BLaER1 (cell line): Measurements from ENCODE around the gene MAEA.

Experiments
- H3K27ac ChIP-seq: shearing (Covaris generic); formaldehyde crosslinking; 2 replicates; pipeline ENCODE4 v1.8.1; 2022
- H3K27me3 ChIP-seq: shearing (Covaris generic); formaldehyde crosslinking; 2 replicates; pipeline ENCODE4 v1.8.1; 2022
- H3K36me3 ChIP-seq: shearing (Covaris generic); formaldehyde crosslinking; 2 replicates; pipeline ENCODE4 v1.8.1; 2022
- H3K4me1 ChIP-seq: shearing (Covaris generic); formaldehyde crosslinking; 2 replicates; pipeline ENCODE4 v1.8.1; 2022
- H3K4me2 ChIP-seq: shearing (Covaris generic); formaldehyde crosslinking; 2 replicates; pipeline ENCODE4 v1.8.1; 2022
- H3K4me3 ChIP-seq: shearing (Covaris generic); formaldehyde crosslinking; 2 replicates; pipeline ENCODE4 v1.8.1; 2022
- H3K9ac ChIP-seq: shearing (Covaris generic); formaldehyde crosslinking; 2 replicates; pipeline ENCODE4 v1.8.1; 2022
- H3K9me3 ChIP-seq: shearing (Covaris generic); formaldehyde crosslinking; 2 replicates; pipeline ENCODE4 v1.8.1; 2022
- H4K20me1 ChIP-seq: shearing (Covaris generic); formaldehyde crosslinking; 2 replicates; pipeline ENCODE4 v1.8.1; 2022
- Cebpa-rat ChIP-seq: shearing (Covaris generic); IDR thresholded peaks from 2 replicates; pipeline ENCODE4 v1.8.1; 2022

MAEA gene

DNA sequence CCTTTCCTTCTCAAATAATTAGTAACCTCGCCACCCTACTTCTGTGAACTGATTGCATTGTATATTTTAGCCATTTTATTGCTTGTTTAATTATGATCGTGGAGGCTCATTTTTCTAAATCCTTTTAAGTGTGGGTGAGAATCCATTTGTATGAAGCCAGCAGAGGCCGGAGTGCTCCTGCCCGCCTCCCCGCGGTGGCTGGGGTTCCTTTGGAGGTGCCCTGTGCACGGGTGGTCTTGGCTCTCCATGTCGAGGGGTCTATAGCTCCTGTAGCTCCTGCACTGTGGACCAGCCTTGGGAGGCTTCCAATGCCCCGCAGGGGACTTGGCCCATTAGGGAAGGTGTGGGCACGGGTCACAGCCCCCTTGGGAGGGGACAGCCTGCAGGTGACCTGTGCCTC, 72.4 kb downstream of the MAEA start:
- Histone ChIP-seq H3K36me3 (no peaks in the 10 kb centered on the region), H3K27ac (no peak overlapping the region), H3K4me3 (no peak overlapping the region), H4K20me1 (0 out of 2 replicates have a peak, but pooled peaks cover 9% of the 10 kb centered on the region), H3K9ac (no peak overlapping the region), H3K4me2 (no peak overlapping the region), H3K27me3 (no peaks in the 10 kb centered on the region), H3K9me3 (no peaks in the 10 kb centered on the region), H3K4me1 (peaks cover 68% of the 10 kb centered on the region)
- no peak for TF ChIP-seq Cebpa-rat

DNA sequence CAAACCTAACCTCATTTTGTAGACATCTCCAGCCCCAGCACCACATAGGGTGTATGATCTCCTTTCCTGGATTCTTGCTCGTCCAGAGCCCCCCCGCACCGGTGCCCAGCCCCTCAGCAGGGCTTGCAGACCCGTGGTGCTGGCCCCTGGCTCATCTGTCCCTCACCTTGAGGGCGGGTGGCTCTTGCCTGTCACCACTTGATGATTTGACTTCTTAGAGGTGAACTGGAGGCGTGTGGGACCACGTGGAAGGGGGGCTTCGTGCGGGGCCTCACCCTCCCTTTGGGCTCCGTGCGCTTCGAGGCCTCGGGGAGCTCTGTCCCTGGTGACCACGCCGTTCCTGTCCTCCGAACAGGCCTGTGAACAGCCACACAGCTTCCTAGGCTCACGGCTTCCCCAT, 72.8 kb downstream of the MAEA start:
- Histone ChIP-seq H3K36me3 (no peaks in the 10 kb centered on the region), H3K9ac (no peak overlapping the region), H3K27ac (no peak overlapping the region), H3K27me3 (no peaks in the 10 kb centered on the region), H3K4me3 (no peak overlapping the region), H3K9me3 (no peaks in the 10 kb centered on the region), H3K4me2 (no peak overlapping the region), H4K20me1 (0 out of 2 replicates have a peak, but pooled peaks cover 9% of the 10 kb centered on the region), H3K4me1 (peaks cover 65% of the 10 kb centered on the region)
- TF ChIP-seq Cebpa-rat: no peak

DNA sequence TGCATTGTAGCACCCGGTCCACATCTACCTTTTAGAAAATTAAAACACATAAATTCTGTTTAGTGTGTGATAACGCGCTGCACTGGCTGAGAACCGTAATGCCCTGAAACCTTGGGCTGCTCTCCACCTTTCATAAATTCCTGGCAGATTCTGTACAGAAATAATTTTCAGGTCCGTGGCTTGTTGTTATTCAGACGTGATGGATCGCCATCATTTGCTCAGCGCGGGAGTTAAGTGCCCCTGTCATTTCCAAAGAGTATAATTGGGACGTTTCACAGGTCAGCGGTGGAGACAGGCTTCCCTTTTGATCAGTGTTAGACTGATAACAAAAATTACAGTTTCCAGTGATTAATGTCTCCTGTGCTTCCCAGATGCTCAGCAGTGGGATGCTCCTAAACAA, 73.8 kb downstream of the MAEA start:
- no peak for TF ChIP-seq Cebpa-rat
- Histone ChIP-seq H3K4me1 (peaks cover 55% of the 10 kb centered on the region), H3K27me3 (no peaks in the 10 kb centered on the region), H3K4me2 (no peak overlapping the region), H3K9ac (no peak overlapping the region), H3K9me3 (no peaks in the 10 kb centered on the region), H3K4me3 (no peak overlapping the region), H4K20me1 (0 out of 2 replicates have a peak, but pooled peaks cover 9% of the 10 kb centered on the region), H3K27ac (no peak overlapping the region), H3K36me3 (no peaks in the 10 kb centered on the region)

DNA sequence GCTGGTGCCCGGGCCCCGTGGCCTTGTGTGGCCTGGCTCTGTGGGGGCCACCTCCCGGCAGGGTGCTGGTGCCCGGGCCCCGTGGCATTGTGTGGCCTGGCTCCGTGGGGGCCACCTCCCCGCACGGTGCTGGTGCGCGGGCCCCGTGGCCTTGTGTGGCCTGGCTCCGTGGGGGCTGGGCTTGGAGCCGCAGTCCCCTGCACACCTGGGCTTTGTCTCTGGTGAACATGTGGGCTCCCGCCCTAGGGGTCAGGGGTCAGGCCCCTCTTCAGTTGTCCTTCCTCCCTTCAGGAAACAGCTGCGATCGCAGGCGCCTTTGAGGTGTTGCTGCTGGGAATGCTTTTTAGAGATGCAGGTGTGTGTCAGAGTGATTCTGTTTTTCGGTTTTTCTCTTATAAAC, 74.5 kb downstream of the MAEA start:
- Histone ChIP-seq H3K4me2 (no peak overlapping the region), H3K9ac (no peak overlapping the region), H4K20me1 (0 out of 2 replicates have a peak, but pooled peaks cover 9% of the 10 kb centered on the region), H3K4me1 (peaks cover 48% of the 10 kb centered on the region), H3K27me3 (no peaks in the 10 kb centered on the region), H3K9me3 (no peaks in the 10 kb centered on the region), H3K36me3 (no peaks in the 10 kb centered on the region), H3K27ac (no peak overlapping the region), H3K4me3 (no peak overlapping the region)
- no peak for TF ChIP-seq Cebpa-rat

DNA sequence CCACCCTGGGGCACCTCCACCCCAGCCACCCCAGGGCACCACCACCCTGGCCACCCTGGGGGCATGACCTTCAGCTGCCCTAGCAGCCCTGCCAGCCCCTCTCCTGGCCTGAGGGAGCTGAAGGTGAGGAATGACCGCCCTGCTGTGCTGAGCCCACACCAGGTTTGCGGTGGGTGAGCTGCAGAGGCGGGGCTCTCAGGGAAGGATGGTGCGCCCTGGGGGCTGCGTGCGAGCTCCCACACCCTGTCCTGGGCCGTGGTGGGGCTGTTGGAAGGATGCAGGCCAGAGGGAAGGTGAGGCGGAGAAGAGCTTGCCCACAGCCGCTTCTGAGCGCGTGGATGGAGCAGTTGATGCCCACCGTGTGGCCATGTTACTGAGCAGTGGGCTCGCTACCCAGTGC, 75.1 kb downstream of the MAEA start:
- Histone ChIP-seq H3K4me2 (peak overlapping the region; percentile 64; the same call in 1 of the 2 replicates), H4K20me1 (0 out of 2 replicates have a peak, but pooled peaks cover 8% of the 10 kb centered on the region), H3K4me1 (peaks cover 43% of the 10 kb centered on the region), H3K27ac (peak overlapping the region; percentile 18; the same call in 1 of the 2 replicates), H3K27me3 (no peaks in the 10 kb centered on the region), H3K4me3 (no peak overlapping the region), H3K9ac (no peak overlapping the region), H3K9me3 (no peaks in the 10 kb centered on the region), H3K36me3 (no peaks in the 10 kb centered on the region)
- TF ChIP-seq Cebpa-rat: no peak

DNA sequence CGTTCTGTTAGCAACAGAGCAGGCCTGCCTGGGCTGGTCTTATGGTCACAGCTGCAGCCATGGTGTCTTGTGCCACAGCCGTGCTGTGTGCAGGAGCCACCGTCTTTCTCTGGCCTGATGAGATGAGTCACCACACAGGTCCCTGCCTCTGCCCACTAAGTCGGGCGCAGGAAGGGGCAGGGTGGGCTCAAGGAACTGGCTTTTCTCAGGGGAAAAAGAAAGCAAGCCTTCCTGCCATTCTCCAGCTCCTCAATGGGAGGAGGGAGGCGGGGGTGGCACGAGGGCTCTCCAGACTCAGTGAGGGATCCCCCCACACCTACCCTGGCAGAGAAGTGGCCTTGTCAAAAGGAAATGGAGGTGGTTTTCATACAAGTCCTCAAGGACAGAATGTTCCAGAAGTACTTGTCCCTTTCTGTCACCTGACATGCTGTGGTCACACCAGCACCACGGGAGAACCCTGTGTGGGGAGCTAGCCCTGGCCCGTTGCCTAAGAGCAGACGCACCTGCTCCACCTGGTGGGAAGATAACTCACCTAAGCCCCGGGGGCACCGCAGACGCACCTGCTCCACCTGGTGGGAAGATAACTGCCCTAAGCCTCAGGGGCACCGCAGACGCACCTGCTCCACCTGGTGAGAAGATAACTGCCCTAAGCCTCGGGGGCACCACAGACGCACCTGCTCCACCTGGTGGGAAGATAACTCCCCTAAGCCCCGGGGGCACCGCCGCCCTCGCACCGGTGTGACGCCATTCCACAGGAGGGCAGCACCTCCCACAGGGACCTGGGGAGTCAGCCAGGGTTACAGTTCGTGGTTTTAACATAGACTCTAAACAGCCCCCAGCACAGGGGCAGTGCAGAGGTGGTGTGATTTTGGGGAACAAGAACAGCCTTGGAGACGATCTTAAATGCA, 75.8 kb downstream of the MAEA start:
- Histone ChIP-seq H3K4me1 (peaks cover 35% of the 10 kb centered on the region), H3K9ac (0 out of 2 replicates have a peak overlapping the region, but pooled peaks have one; percentile 34), H3K27ac (0 out of 2 replicates have a peak overlapping the region, but pooled peaks have one; percentile 30), H3K4me3 (no peak overlapping the region), H3K27me3 (no peaks in the 10 kb centered on the region), H3K9me3 (no peaks in the 10 kb centered on the region), H3K4me2 (peak overlapping the region; percentile 64), H4K20me1 (no peaks in the 10 kb centered on the region), H3K36me3 (no peaks in the 10 kb centered on the region)
- TF ChIP-seq Cebpa-rat: no peak

DNA sequence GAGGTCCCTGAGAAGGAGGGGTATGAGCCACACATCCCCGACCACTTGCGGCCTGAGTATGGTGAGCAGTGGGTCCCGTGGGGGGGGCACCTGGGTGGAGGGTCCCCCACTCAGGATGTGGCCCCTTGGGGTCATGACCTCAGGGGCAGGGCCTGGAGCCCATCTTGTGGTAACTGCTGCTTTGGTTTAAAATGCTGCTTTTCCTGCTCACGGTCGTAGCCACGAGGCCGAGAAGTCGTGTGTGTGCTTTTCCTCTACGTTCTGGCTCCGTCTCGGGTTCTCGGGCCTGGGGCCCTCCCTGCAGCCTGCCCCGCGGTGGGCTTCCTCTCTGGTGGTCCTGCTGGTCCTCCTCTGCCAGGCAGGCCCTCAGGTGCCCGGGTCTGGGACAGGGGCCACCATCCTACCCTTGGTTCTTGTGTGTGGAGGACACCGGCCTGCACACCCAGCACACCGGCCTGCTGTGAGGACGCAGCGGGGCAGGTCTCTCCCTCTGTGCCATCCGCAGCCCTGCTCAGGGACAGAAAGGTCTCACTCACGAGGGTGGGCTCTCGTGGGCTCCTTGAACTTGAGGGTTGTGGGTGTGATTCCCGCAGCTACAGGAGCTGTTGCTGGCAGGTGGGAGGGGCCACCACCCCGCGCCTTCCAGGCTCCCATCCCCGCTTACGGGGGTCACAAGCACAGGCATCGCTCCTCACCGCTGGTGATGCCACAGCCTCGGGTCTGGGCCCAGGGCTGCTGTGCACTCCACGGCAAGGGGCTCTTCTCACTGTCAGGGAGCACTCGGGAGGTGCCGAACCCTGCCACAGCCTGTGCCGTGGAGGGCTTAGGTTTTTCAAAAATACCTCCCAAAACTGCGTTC, 76.9 kb downstream of the MAEA start:
- Histone ChIP-seq H3K27me3 (no peaks in the 10 kb centered on the region), H3K9me3 (no peaks in the 10 kb centered on the region), H3K36me3 (no peaks in the 10 kb centered on the region), H3K4me1 (peaks cover 30% of the 10 kb centered on the region), H4K20me1 (no peaks in the 10 kb centered on the region), H3K9ac (0 out of 2 replicates have a peak overlapping the region, but pooled peaks have one; percentile 34), H3K27ac (peak overlapping the region; percentile 30; the same call in 1 of the 2 replicates), H3K4me2 (peak overlapping the region; percentile 64), H3K4me3 (no peak overlapping the region)
- no peak for TF ChIP-seq Cebpa-rat

DNA sequence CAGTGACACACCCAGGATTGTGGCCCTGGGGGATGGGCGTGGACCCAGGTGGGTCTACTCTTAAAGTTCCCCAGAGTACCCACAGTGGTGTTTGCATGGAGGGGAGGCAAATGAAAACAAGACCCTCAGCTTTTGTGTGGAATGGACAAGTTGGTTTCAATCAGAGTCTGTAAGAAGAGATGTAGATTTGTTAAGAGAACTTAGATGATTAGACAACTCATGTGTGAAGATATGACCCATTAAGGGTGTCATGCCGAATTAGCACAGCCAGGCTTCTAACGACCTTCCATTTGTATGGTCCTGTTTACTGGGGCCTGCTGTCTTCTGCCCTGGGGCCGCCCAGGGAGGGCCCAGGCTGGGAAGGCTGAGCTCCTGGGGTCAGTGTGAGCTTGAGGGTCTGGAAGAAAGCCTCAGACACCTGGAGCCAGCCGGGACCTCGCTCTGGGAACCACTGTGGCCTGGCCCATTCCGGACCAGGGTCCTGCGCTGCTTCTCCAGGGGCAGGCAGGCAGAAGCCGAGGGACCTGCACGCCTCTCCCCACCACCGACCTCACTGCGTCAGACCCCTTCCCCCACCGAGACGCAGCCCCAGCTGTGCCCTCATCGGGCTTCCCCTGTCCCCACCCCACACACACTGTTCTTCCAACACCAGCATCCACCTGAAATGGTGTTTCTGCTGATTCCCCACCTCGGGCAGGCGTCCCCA, 77.7 kb downstream of the MAEA start:
- no peak for TF ChIP-seq Cebpa-rat
- Histone ChIP-seq H3K27ac (0 out of 2 replicates have a peak overlapping the region, but pooled peaks have one; percentile 30), H4K20me1 (no peaks in the 10 kb centered on the region)

DNA sequence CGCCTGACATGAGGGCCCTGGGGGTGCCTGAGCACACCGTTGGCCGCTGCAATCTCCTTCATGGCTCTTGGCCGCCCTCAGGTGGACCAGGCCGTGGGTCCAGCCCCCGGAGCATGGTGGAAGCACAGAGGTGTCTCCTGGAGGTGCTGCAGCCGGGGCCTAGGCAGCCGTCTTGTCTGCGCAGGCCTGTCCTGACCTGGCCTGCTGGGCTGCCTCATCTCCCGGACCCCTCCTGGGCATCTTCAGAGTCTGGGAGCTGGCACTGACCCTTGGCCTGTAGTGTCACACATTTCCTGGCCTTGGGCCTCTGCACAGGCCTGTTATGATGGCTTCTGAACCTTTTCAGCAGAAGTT, 78.2 kb downstream of the MAEA start:
- no peak for TF ChIP-seq Cebpa-rat
- peaks cover 5% of the 10 kb centered on the region for H3K9me3 ChIP-seq

More for the DNA sequence above, 77.7 kb downstream of the MAEA start:
- Histone ChIP-seq H3K36me3 (peaks cover 3% of the 10 kb centered on the region; the same call in 1 of the 2 replicates), H3K9ac (no peak overlapping the region), H3K4me3 (no peak overlapping the region), H3K4me2 (peak overlapping the region; percentile 64; the same call in 1 of the 2 replicates), H3K4me1 (peaks cover 30% of the 10 kb centered on the region), H3K27me3 (no peaks in the 10 kb centered on the region), H3K9me3 (no peaks in the 10 kb centered on the region)

More for the DNA sequence above, 78.2 kb downstream of the MAEA start:
- H3K4me3 ChIP-seq: no peak overlapping the region
- peaks cover 8% of the 10 kb centered on the region; the same call in 1 of the 2 replicates for H3K36me3 ChIP-seq
- no peak overlapping the region for H3K9ac ChIP-seq
- no peaks in the 10 kb centered on the region for H3K27me3 ChIP-seq
- no peak overlapping the region for H3K27ac ChIP-seq
- H3K4me2 ChIP-seq: no peak overlapping the region
- H3K4me1 ChIP-seq: peaks cover 30% of the 10 kb centered on the region
- H4K20me1 ChIP-seq: no peaks in the 10 kb centered on the region
